ENCODE measurements around the gene CDAN1.

CDAN1 gene

DNA sequence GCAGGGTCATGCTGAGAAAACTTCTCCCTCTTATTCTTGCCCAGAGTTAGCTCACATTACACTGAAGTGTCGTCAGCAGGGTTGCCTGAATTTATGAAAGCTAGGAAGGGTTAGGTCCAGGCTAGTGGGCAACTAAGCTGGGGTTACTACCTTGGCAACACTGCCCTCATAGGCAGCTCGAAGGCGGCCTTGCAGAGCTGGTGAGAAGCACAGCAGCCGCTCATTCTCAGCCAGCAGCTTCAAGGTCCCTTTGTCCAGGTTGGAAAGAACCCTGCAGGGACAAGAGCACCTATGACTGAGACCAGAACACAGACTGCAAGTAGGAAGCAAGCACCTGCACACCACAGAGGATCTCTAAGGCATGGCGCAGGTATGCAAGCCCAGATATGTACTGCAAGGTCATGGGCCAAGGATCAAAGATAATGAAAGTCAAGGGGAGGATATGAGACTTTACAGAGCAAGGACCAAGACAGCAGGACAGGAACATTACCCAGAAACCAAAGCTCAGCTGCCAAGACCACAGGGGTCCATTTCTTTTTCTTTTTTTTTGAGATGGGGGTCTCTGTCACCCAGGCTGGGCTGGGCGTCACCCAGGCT lies 2.8 kb downstream of the CDAN1 start:
- no peak for DNase-seq

DNA sequence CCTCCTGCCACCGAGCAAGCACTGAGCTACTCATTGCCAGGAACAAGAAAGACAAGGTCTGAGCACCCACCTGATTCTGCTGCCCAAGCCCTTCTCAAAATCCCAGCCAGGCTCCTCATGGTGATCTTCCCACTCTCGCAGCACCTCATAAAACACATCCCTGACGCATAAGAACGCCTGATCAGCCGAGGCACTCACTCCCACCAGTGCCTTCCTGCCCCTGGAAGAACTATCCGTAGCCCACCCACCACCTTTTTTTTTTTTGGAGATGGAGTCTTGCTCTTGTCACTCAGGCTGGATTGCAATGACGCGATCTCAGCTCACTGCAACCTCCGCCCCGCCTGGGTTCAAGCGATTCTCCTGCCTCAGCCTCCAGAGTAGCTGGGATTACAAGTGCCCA lies 3.9 kb downstream of the CDAN1 start:
- no peak for DNase-seq

DNA sequence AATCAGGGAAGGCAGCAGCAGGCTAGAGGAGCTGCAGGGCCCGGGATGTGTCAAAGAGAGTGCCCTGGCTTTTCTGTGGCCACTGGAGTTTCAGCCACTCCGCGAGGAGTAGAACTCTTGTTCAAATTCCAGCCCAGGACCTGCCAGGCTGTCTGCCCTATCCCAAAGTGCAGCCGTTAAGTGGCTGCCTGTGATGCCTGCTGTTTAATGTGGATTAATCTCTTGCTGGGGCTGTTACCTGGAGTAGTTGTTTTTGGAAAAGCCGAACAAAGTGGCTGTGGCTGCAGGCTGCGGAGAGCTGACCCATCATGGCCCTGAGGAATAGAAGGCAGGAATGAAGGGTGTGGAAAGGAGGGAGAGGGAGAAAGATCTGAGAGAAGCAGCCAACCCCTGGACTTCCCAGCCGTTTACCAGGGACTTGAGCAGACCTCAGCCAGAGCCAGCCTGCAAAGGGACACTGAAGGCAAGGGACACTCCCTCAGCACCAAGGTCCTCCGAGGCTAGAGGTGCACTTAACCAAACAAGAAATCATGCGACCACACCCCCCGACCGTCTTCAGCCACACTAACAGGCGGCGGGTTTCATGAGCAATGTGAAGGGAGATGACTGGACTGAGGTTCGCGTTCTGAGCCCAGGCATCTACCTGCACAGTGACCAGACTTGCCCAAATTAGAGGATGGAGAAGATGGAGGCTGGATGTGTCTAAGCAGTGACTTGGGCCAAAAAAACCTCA lies 4.7 kb downstream of the CDAN1 start:
- no peak for DNase-seq

DNA sequence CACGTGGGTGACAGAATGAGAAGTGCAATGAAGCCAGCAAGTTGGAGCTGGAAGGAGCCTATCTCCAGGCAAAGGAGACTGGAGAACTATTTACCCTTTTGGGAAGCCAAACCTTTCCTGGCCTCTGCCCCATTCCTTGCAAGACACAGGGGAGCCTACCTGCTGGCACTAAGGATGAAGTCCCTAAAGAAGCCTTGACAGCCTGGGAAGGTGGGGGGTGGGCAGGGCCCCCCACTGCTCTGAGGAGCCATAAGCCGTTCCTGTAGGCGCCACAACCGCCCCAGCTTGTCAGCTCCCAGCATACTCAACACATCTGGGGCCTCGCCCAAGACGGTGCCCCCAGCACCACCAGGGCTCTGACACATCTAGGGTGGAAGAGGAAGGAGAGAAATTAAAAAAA lies 5.5 kb downstream of the CDAN1 start:
- no peak for DNase-seq

DNA sequence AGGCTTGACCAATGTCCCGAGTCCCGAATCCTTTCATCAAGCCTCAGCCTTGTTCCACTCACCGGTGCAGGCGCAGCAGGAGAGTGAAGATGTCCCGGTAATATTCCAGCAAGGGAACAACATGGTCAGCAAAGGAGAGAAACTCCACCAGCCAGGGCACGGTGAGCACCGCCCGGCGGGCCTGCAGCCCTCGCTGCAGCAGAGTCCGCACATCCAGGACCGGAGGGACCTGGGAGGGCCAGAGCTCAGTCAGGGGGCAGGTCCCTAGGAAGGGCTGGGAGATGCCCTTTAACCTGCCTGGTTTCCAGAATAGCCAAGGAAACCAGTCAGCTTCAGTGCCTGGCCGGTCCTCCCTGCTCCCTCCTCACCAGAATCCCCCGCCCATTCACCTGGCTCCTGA lies 6.4 kb downstream of the CDAN1 start:
- no peak for DNase-seq

DNA sequence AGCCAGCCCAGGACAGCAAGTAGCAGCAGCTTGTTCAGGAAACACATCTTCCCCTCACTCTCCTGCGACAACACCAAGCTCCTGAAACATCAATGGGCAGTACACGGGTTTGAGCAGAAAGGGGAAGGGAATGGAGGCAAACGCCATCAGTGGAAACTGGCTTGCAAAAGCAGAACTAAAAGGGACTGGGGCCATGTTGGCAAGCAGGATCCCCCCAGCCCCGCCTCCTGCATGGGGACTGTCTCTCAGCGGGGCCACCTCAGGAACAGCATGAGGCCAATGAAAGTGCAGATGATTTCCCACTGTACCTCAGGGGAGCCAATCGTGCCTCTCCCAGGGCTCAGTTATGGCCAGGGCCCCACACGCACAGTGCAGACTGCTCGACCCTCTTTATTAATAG lies 6.8 kb downstream of the CDAN1 start:
- DNase-seq, result no peak

DNA sequence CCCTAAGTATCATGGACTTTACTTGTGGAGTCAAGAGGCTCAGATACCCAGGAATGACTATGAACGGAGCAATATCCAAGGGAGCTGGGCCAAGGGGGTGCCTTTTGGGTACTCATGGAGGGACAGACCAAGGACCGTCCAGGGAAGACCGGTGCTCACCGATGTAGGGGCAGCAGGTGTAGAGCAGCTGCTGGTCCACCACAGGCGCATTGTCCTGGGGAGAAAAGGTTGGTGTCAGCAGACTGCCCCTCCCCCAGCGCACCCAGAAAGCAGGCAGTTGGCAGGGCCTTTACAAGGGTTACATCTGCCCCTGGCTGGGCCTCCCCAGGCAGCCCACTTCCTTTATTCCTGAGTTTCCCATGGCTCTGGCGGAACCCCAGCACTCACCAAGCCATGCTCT lies 7.5 kb downstream of the CDAN1 start:
- DNase-seq, result no peak

DNA sequence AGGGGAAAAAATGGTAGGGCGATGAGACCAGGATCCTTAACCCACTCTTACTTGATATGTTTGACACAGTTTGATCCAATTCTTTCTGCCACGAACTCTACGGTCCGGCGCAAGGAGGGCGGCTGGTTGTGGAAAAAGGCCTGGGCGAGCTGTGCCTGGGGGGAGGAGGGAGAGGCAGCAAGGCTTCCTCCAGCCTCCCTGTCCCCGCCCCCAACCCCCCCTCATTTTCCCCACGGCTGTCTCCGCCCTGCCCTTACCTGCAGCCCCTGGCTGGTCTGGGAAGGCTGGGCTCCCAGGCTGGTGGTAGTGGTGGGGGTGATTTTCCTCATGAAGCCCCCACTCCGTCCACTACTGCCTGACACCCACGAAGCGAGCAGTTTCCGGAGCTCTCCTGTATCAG lies 8.0 kb downstream of the CDAN1 start:
- DNase-seq, result no peak

DNA sequence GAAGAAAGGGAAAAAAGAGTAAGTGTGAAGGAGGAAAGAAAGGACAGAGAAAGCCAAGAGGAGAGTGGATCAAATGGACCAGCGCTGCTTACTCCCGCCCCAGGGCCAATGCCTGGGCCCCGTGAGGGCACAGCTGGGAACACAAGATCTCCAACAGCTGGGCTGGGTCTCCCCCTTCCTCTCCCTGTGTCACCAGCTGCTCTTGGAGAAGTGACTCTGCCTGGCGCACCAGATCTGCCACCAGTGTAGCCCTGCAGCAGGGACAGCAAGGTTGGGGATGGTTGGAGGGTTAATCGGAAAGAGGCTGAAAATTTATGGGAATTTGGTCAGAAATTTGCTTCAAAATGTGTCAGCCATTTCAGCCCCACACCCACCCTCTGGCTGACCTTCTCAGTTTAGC lies 8.4 kb downstream of the CDAN1 start:
- no peak for DNase-seq

DNA sequence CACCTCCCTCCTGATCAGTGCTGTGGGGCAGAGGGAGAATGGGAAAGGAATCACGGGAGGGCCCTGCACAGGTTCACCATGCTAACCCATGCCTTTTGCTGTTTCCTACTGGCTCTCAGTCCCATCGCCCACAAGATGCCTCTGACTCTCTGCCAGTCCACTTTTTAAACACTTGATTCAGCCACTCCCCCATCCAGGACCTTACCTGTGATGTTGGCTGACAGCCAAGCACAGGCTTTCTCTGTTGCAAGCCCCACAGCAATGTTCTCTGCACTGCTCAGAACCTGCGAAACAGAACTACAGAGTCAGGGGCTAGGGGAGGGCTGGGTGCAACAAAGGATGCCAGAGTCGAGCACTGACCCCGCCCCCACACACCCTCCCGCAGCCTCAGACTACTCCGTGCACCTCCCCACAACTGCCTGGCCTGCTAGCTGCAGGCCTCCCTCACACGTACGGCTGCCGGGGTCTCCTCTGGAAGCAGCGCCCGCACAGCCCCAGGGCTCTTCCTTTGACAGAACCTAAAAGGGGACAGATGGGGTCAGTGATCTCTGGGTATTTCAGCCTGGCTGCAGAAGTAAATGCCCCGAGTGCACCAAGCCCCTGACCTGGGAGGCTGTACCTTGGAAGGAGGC lies 9.1 kb downstream of the CDAN1 start:
- no peak for DNase-seq

DNA sequence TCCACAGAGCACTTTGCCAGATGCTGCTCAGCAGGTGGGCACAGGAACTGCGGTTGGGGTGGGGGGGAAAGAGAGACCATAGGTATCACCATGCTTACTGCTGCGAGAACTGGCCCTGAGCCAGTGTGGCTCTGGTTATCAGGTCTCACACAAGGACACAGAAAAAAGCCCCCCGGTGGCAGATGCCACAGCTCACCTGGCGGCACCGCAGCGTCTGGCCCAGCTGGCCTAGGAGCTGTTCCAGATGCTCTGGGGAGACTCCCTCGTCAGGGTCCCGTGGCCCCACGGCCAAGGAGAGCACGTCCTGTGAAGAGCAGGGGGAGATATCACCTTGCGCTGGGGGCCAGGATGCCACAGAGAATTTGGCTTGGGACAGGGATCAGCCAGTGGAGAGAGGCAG lies 10.8 kb downstream of the CDAN1 start:
- DNase-seq, result no peak

DNA sequence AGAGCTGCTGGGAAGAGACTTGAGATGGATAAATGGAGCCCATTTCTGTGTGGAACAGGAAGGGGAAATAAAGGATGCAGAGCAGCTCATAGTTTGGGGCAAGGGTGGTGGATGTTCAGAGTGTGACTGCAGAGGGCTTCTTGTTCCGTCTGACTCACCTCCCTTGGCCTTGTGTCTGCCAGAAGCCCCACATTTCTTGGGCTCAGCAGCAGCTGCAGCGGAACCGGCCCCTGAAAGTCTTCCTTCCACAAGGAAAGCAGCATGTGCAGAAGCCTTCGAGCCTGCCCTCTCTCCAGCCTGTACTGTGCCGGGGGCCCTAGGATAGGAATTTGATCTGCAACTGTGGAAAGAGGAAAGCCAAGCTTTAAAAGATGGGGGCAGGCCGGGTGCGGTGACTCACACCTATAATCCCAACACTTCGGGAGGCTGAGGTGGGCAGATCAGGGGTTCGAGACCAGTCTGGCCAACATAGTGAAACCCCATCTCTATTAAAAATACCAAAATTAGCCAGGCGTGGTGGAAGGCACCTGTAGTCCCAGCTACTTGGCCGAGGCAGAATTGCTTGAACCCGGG lies 11.5 kb downstream of the CDAN1 start:
- no peak for DNase-seq

DNA sequence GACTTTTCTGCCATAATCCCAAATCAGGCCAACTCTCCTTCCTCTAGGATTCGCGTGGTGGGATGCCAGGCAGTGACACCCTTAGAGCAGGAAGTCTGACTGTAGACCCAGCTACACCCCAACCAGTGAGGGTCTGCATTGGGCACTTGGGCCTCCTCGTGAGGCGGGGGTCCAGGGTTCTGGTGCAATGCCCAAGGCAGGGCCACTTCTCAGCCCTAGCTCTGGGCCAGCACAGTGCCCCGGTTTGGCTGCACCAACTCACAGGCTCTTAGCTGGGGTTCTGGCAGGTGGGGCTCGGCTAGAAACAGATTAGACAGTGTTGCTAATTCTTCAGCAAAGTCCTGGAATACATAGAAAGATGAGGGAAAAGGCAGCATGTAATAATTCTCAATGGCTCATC lies 12.7 kb downstream of the CDAN1 start:
- no peak for DNase-seq

DNA sequence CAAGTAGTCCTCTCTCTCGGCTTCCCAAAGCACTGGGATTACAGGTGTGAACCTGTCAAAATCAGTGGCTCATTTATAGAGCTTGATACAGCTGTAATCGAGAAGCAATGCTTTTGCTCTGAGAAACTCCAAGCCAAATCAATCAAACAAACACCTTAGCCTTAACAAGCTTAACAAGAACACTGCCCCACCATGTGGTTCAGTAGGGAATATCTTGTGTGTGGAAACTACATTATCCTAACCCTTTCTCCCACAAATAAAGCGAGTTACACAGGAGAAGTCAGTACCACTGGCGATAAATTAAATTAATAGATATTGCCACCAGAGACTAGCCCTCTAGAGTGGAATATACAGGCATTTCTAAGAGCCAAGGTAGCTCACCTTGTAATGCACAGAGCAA lies 13.9 kb downstream of the CDAN1 start:
- no peak for DNase-seq

DNA sequence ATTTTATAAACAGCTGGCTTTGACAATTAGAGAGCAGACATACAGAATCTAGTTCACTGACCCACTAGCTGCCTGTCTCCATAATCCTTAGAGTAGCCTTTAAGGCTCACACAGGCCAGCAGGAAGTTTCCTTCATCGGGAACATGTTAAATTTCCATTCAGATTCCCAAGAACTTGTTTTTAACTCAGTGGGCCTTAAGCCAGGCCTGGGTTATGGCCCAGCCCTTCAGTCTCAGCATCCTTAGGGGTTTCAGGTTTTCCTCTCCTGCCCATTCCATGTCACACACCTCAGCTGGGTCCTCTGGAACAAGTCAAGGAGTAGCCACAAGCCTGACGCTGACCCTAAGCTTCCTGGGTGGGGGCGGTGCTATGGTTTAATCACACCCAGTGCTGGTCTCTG lies 15.0 kb downstream of the CDAN1 start:
- DNase-seq, result no peak

DNA sequence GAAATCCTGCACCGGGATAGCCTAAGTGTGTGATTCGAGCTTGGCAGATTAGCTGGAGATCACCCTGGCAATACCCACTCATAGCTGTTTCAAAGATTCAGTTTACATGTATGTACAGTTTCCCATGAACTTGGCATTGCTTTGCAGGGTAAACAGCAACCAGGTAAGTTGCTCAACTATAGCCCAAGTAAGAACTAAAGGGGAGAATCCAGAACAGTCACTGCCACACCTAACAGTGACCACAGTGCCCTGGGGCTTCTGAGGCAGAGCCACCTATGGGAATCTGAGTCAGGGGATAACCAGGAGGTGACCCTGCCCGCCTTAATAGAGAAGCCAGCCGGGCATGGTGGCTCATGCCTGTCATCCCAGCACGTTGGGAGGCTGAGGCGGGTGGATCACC lies 15.9 kb downstream of the CDAN1 start:
- no peak for DNase-seq

DNA sequence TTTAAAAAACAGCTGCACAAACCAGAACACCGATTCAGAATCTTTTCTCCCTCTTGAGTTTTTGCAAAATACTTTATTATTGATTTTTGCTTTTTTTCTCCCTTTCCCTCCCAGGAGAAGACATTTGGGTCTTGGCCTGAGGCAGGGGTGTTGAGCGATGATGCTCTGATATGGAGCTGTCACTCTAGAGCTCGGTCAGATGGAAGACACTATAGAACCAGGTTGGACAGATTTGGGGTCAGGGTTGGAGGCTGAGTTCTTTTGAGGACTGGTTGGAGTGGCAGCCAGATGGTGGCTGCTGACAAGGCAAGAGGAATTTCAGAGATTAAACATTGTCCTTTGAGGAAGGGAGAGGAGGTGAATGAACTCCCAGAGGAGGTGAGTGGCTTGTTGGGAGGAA lies 16.9 kb downstream of the CDAN1 start:
- DNase-seq, result no peak

DNA sequence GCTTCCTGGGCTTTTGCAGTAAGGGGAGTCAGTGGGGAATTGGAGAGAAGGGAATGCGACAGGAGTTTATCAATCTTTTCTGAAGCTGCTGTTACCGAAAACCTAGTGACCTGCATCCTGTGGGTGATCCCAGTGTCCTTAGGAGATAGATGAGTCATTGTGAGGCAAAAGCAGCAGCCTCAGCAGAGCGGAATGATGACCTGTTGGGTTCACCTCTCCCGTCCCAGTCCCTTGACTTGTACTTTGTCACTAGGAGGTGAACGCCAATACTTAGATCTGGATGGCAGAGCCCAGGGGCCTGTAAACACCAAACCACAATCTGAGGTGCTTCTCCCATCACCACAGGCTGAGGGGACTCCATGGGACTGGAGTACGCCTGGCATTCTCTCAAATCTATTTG lies 17.9 kb downstream of the CDAN1 start:
- DNase-seq, result no peak

DNA sequence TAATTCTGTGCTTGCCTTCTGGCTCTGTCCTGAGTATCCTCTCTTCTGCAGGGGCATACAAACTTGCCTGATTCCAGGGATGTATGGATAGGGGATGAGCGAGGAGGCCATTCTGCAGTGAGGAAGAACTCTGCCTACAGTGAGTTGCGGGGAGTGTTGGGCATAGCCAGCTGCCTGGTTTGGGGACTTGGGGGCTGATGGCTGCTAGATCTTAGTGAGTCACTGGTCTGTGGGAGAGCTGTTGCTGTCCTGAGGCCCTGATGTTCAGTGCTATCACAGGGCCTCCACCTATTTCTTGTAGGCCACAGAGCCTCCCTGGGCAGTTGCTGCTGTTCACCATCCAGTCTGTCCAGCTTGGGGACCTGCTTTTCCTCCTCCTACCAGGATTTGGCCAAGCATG lies 20.3 kb downstream of the CDAN1 start:
- DNase-seq, result no peak

DNA sequence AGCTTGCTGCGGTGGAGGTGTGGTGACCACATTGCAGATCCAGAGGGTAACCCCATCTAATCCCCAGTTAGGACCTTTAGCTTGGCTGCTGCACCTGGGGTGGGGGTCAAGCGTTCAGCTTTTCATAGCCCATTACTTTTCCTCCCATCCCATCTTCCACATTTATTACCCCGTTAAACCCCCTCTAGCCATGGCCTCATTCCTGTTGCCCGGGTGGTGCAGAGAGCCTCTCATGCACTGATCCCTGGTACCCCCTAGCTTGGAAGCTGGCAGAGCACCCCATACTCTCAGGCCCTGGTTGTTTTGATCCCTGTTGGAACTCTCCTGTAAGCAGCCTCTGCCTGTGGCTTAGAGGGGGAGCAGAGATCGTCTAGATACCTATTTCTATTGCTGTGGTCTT lies 20.8 kb downstream of the CDAN1 start:
- DNase-seq, result no peak

DNA sequence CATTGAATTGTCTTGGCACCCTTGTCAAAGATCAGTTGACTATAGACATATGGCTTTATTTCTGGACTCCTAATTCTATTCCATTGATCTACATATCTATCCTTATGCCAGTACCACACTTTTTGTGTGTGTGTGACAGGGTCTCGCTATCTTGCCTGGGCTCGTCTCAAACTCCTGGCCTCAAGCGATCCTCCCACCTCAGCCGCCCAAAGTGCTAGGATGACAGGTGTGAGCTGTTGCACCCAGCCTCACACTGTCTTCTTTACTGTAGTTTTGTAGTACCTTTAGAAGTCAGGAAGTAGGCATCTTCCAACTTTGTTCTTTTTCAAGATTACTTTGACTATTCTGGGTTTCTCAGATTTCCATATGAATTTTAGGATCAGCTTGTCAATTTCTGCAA lies 24.3 kb downstream of the CDAN1 start:
- DNase-seq, result no peak

DNA sequence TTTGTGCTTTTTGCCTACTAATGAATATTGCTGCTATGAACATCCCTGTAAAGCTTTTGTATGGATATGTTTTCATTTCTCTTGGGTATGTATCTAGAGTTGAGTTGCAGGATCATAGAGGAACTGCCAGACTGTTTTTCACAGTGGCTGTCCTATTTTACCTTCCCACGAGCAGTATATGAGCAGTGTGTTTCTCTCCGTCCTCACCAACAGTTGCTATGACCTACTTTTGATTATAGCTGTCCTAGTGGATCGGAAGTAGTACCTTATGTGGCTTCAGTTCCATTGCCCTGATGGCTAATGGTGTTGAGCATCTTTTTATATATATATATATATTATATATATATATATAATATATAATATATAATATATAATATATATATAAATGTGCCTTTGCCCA lies 25.2 kb downstream of the CDAN1 start:
- no peak for DNase-seq

DNA sequence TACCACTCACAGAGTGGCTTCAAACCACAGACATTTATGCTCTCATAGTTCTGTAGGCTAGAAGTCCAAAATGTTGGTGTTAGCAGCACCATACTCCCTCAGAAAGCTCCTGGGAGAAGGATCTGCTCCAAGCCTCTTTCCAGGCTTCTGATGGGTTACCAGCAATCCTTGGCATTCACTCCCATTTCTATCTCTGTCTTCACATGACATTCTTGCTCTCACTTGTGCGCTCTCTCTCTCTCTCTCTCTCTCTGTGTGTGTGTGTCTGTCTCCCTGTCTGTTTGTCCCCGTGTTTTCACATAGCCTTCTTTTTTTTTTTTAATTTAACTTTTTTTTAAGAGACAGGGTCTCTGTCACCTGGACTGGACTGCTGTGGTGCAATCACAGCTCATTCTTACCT lies 26.3 kb downstream of the CDAN1 start:
- no peak for DNase-seq

DNA sequence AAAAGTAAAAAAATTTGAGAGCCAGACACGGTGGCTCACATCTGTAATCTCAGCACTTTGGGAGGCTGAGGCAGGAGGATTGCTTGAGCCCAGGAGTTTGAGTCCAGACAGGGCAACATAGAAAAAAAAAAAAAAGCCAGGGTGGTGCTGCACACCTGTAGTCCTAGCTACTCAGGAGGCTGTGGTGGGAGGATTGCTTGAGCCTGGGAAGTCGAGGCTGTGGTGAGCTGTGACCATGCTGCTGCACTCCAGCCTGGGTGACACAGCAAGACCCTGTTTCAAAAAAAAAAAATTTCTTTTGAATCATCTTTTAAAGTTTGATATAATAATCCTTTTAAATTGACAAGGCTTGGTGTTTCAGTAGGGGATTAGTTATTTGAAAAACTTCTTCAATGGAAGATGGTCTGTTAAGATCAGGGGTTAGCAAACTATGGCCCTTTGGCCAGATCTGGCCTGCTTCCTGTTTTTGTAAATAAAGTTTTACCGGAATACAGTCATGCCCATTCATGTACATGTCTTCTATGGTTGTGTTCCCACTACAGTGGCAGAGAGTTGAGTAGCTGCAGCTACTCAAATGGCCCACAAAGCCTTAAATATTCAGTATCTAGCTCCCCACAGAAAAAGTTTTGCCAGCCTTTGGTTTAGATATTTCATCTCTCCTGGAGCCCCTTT lies 28.9 kb downstream of the CDAN1 start:
- DNase-seq, result no peak
